ENCODE data around the gene CLK2.

Gene CLK2

GRCh38 chr1:155273343-155274245 is at the start of gene CLK2:
Gene CLK2, minus strand, starts transcription at chr1:155273504. Its CDS starts 2,527 bp downstream, at chr1:155270977.
- DNase-seq (ENCODE audit: extremely low read depth in 1 of 2, low read depth in 1 of 2), result peak; percentile 84 to 94

- DNase-seq (ENCODE audit: extremely low read depth in 1 of 2, low read depth in 1 of 2), result no peak
Measured at GRCh38 chr1:155322571-155322952, 49.3 kb upstream of the CLK2 start.

- no peak for DNase-seq (ENCODE audit: extremely low read depth in 1 of 2, low read depth in 1 of 2)
Measured at GRCh38 chr1:155321639-155322503, 48.6 kb upstream of the CLK2 start.

GRCh38 chr1:155320661-155321617 is 47.6 kb upstream of the CLK2 start, which contains the start of gene RUSC1:
Gene RUSC1, plus strand, starts transcription at chr1:155320894. Its CDS starts 880 bp downstream, at chr1:155321774.
- DNase-seq (ENCODE audit: extremely low read depth in 1 of 2, low read depth in 1 of 2), result peak; percentile 27 to 48

- DNase-seq (ENCODE audit: extremely low read depth in 1 of 2, low read depth in 1 of 2), result no peak
Measured at GRCh38 chr1:155320252-155320651, 46.9 kb upstream of the CLK2 start.

- DNase-seq (ENCODE audit: extremely low read depth in 1 of 2, low read depth in 1 of 2), result no peak
Measured at GRCh38 chr1:155319536-155319935, 46.2 kb upstream of the CLK2 start.

- DNase-seq (ENCODE audit: extremely low read depth in 1 of 2, low read depth in 1 of 2), result no peak
Measured at GRCh38 chr1:155318082-155318481, 44.8 kb upstream of the CLK2 start.

- DNase-seq (ENCODE audit: extremely low read depth in 1 of 2, low read depth in 1 of 2), result no peak
Measured at GRCh38 chr1:155316922-155317321, 43.6 kb upstream of the CLK2 start.

GRCh38 chr1:155313261-155313660 is 40.0 kb upstream of the CLK2 start:
- no peak for DNase-seq (ENCODE audit: extremely low read depth in 1 of 2, low read depth in 1 of 2)

- DNase-seq (ENCODE audit: extremely low read depth in 1 of 2, low read depth in 1 of 2), result no peak
Measured at GRCh38 chr1:155309423-155310021, 36.2 kb upstream of the CLK2 start.

GRCh38 chr1:155308493-155309422 is 35.5 kb upstream of the CLK2 start, which contains the start of gene FDPS:
Gene FDPS, plus strand, starts transcription at chr1:155308866. Its CDS starts 924 bp downstream, at chr1:155309790.
- DNase-seq (ENCODE audit: extremely low read depth in 1 of 2, low read depth in 1 of 2), result peak; percentile 92 to 95

GRCh38 chr1:155307247-155307740 is 34.0 kb upstream of the CLK2 start:
- DNase-seq (ENCODE audit: extremely low read depth in 1 of 2, low read depth in 1 of 2), result no peak

GRCh38 chr1:155305881-155306391 is 32.6 kb upstream of the CLK2 start:
- no peak for DNase-seq (ENCODE audit: extremely low read depth in 1 of 2, low read depth in 1 of 2)

GRCh38 chr1:155304558-155305063 is 31.3 kb upstream of the CLK2 start:
- no peak for DNase-seq (ENCODE audit: extremely low read depth in 1 of 2, low read depth in 1 of 2)

- DNase-seq (ENCODE audit: extremely low read depth in 1 of 2, low read depth in 1 of 2), result no peak
Measured at GRCh38 chr1:155301342-155301841, 28.1 kb upstream of the CLK2 start, which contains the start of gene PKLR. Gene PKLR, minus strand, starts transcription at chr1:155301438. Its CDS starts 43 bp downstream, at chr1:155301395.

GRCh38 chr1:155300553-155301329 is 27.4 kb upstream of the CLK2 start:
- no peak for DNase-seq (ENCODE audit: extremely low read depth in 1 of 2, low read depth in 1 of 2)

GRCh38 chr1:155300024-155300423 is 26.7 kb upstream of the CLK2 start:
- DNase-seq (ENCODE audit: extremely low read depth in 1 of 2, low read depth in 1 of 2), result no peak

All from activated CD8-positive, alpha-beta memory T cell treated with anti-CD3 and anti-CD28 coated beads for 1 hour (primary cell).